ENCODE data around the gene WLS.

- TF ChIP-seq SUZ12 (IDR thresholded peaks at IDR 0.05; ENCODE audit: extremely low read depth, insufficient read depth, insufficient read length) (no peak), YY1 (IDR thresholded peaks at IDR 0.05; ENCODE audit: insufficient read depth, insufficient read length) (no peak)
Observed at GRCh38 chr1:68188644-68189340, 43.5 kb downstream of the WLS start.
